ENCODE results near the gene SLC34A2.
"Not testable (repeated sequence)": the region's sequence is repeated elsewhere in the genome, so short reads cannot be mapped to it uniquely, and the experiment has no call there.

The SLC34A2 gene

DNA sequence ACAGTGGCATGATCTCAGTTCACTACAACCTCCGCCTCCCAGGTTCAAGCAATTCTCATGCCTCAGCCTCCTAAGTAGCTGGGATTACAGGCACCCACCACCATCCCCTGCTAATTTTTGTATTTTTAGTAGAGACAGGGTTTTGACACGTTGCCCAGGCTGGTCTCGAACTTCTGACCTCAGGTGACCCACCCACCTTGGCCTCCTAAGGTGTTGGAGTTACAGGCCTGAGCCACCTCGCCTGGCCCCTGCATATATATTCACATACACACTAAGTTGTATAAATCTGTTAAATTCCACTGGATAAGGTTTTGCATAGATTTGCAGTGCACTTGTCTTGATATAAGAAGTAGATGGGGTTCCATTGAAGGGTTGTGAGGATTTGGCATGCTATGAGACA, 5.8 kb downstream of the SLC34A2 start:
- DNase-seq (ENCODE audit: low spot score): not testable (repeated sequence)

DNA sequence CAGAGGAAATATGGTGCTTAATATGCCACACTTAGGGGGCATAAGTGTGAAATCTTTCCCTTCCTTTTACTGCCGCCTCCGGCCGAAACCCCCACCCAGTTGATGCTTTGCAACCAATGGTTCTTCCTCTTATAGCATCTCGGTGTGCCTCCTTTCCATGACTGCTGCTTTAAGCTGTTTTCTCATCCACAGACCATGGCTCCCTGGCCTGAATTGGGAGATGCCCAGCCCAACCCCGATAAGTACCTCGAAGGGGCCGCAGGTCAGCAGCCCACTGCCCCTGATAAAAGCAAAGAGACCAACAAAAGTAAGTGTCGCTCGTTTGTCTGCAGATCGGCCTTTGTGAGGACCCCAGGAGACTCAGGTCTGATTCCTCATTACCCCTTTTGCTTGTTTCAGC, 6.7 kb downstream of the SLC34A2 start:
- DNase-seq (ENCODE audit: low spot score): no peak

DNA sequence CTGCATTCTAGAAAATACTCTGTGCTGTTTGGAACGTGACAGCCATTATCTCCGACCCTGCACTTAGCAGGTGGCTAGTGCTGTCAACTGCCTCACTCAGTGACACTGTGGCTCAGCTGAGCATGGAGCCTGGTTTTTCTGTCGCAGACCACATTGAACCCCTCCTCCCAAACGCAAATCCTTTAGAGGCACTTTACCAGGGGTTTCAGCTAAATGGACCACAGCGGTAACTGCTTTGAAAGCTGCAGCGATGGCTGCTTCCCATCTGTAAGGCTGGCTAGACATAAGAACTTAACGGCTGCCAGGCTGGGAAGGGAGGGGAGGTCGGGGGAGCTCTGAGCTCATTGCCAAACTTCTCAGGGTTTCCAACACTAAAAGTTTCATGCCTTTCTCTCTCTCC, 8.1 kb downstream of the SLC34A2 start:
- DNase-seq (ENCODE audit: low spot score): no peak

DNA sequence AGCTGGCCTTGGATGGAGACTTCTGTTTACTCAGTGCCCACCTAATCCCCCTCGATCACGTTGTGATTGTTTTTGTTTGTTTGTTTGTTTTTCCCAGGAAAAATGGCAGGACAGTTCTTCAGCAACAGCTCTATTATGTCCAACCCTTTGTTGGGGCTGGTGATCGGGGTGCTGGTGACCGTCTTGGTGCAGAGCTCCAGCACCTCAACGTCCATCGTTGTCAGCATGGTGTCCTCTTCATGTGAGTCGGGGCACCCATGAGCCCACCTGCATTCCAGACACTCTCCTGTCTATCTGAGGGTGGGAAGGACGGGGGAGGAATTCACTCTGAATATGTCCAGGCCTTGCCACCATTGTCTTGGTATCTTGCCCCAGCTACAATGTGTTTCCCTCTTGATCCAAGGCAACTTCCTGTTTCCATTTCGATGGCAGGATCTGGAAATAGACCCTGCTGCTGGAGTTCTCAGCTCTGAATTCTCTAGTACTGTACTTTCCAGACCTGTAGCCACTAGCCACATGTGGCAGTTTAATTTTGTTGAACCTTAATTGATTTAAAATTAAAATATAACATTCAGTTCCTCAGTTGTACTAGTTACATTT, 10.5 kb downstream of the SLC34A2 start:
- DNase-seq (ENCODE audit: low spot score): no peak

DNA sequence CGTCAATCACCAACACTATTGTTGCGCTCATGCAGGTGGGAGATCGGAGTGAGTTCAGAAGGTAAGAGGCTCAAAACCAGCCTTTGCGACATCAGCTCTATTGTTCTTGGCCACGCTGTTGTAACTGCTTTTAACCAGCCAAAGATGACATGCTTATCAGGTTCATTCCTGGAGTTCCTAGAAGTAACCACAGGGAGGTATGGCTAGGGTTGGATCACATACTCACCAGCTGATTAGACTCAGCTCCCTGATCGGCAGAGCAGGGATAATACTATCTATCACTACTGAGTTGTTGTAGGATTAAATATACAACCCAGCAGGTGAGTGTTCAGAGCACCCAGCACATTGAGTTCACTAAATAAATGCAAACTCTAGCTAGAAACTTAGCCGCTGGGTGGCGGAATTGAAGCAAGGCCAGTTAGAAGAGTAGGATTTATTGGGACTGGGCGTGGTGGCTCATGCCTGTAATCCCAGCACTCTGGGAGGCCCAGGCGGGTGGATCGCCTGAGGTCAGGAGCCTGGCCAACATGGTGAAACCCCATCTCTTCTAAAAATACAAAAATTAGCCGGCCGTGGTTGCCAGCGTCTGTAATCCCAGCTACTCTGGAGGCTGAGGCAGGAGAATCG, 12.4 kb downstream of the SLC34A2 start:
- no peak for DNase-seq (ENCODE audit: low spot score)

DNA sequence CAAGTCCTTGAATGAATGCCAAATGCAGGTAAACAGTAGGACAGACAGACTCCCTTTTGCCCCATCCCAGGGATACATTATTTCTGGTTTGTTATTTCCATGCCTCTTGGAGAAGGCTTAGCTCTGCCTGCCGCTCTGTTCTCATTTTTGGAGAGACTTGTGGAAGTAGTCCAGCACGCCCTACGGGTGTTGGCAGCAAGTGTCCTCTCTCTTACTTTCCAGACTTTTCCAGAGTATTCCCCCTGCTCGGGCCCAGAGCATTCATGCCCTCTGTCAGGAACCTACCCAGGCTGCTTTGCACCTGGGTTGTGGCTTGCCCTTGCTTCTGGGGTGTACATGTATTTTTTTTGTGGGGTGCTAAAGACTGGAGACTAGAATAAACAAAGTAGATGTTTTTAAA, 15.3 kb downstream of the SLC34A2 start:
- no peak for DNase-seq (ENCODE audit: low spot score)

DNA sequence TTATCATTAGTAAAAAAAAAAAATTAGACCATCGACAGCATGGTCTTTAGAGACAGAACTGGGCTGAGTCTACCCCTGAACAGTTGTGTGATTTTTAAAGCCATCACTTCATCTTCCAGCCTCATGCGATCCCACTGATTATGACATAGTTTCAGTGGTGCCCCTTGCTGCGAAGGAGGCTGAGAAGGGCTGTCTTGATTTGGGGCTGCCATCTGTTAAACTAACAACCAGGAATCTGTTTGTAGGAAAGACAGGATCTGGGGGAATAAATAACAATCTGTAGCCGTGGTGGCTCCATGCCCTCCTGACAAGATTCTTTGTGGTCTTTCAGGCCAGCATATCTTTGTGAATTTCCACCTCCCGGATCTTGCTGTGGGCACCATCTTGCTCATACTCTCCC, 17.1 kb downstream of the SLC34A2 start:
- DNase-seq (ENCODE audit: low spot score): no peak

DNA sequence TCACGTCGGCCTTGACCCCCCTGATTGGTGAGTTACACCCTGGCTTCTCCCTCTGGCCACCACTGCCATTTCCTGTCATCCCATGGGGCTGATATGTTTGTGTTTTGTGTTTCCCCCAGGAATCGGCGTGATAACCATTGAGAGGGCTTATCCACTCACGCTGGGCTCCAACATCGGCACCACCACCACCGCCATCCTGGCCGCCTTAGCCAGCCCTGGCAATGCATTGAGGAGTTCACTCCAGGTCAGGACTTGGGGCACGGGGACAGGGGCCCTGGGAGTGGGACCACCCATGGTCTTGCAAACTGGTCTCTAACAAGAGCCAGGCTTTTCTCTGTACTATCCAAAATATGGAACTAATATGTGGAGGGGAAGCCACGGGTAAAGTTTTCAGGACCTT, 18.7 kb downstream of the SLC34A2 start:
- DNase-seq (ENCODE audit: low spot score): no peak

DNA sequence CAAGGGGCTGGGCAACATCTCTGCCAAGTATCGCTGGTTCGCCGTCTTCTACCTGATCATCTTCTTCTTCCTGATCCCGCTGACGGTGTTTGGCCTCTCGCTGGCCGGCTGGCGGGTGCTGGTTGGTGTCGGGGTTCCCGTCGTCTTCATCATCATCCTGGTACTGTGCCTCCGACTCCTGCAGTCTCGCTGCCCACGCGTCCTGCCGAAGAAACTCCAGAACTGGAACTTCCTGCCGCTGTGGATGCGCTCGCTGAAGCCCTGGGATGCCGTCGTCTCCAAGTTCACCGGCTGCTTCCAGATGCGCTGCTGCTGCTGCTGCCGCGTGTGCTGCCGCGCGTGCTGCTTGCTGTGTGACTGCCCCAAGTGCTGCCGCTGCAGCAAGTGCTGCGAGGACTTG, 20.6 kb downstream of the SLC34A2 start:
- no peak for DNase-seq (ENCODE audit: low spot score)

DNA sequence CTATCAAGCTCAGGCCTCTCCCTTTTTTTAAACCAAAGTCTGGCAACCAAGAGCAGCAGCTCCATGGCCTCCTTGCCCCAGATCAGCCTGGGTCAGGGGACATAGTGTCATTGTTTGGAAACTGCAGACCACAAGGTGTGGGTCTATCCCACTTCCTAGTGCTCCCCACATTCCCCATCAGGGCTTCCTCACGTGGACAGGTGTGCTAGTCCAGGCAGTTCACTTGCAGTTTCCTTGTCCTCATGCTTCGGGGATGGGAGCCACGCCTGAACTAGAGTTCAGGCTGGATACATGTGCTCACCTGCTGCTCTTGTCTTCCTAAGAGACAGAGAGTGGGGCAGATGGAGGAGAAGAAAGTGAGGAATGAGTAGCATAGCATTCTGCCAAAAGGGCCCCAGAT, 21.5 kb downstream of the SLC34A2 start:
- no peak for DNase-seq (ENCODE audit: low spot score)

DNA sequence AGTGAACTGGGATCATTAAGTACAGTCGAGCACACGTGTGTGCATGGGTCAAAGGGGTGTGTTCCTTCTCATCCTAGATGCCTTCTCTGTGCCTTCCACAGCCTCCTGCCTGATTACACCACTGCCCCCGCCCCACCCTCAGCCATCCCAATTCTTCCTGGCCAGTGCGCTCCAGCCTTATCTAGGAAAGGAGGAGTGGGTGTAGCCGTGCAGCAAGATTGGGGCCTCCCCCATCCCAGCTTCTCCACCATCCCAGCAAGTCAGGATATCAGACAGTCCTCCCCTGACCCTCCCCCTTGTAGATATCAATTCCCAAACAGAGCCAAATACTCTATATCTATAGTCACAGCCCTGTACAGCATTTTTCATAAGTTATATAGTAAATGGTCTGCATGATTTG, 22.3 kb downstream of the SLC34A2 start:
- no peak for DNase-seq (ENCODE audit: low spot score)

DNA sequence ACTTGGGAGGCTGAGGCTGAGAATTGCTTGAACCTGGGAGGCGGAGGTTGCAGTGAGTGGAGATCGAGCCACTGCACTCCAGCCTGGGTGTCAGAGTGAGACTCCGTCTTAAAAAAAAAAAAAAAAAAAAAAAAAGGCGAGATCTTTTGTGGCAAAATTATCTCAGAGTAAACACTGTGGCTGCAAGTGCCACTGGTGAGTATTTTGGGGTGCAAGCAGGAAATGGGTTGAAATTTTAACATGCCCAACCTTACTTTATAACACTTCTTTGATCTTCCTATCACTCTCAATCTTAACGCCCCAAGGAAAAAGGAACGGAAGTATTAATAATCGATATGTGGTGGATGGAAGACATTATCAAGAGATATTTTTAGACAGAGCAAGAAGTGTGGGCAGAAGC, 32.1 kb downstream of the SLC34A2 start:
- no peak for DNase-seq (ENCODE audit: low spot score)

DNA sequence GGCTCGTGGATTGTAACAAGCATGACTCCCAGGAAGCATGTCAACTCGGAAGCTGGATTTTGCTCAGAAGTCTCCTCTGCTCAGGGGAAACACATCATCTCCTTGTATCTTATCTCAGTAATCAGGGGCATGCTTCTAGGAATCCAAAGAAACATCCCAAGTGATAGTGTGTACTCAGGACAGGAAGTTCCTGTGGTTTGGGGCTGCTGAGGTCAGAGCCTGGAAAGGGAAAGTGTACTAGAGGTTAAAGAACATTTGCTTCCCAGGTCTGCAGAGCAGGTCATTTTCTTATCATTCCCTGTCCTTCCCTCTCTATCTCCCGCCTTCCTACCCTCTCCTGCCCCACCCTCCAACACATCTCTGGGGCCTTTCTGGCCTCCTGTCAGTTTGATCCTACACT, 38.8 kb downstream of the SLC34A2 start:
- DNase-seq (ENCODE audit: low spot score): no peak

DNA sequence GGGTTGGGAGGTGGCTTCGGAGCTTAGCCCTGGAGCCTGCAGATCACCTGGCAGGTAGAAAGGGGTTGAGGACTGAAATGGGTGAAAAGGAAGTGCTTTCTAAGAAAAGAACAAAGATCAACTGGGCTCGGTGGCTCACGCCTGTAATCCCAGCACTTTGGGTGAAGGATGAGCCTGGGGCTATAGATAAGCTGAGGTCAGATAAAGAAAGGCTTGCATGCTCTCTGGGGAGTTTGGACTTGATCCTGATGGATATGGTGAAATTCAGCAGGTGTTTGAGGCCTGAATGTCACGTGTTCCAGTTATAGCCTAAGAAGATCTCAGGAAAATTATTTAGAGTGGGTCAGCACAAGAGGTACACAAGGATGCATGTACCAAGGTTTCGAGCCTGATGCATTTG, 40.8 kb downstream of the SLC34A2 start:
- no peak for DNase-seq (ENCODE audit: low spot score)

DNA sequence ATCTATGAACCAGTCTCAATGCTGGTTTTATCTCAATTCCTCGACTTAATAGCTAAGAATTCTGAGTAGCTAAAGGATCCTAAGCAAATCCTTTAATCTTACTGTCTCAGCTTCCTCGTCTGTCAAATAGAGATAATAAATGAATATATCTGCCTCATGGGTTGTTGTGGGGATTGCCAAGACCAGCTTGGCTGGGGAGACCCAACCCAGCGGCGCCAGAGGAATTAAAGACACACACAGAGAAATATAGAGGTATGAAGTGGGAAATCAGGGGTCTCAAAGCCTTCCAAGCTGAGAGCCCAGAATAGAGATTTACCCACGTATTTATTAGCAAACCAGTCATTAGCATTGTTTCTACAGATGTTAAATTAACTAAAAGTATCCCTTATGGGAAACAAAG, 41.9 kb downstream of the SLC34A2 start:
- DNase-seq (ENCODE audit: low spot score): no peak

DNA sequence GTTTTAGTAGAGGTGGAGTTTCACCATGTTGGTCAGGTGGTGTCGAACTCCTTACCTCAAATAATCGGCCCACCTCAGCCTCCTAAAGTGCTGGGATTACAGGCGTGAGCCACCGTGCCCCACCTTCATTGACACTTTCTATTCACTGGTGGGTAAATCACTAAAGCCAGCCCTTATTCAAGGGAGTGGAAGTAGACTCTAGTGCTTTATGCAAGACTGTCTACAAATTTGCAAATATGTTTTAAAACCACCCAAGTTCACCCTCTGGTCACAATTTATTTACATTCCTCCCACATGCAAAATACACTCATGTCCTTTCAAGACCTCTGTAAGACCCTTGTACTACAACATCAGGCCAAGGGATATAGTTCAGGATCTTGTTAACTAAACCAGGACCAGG, 45.0 kb downstream of the SLC34A2 start:
- DNase-seq (ENCODE audit: low spot score): no peak

DNA sequence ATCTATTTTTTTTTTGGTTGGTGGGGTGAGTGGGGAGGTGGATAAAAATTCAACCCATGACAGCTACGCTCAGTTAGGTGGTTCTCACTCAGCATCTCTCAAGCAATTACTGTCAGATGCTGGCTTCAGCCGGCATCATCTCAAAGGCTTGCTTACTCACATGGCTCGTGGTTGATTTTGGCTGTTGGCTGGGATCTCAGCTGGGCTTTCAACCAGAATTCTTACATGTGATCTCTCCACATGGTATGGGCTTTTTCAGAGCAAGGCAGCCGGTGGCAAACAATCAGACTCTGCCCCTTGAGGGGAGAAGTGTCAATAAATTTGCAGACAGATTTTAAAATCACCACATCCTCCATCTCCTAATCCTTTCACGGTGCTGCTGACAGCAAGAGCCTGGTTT, 47.2 kb downstream of the SLC34A2 start:
- DNase-seq (ENCODE audit: low spot score): no peak

DNA sequence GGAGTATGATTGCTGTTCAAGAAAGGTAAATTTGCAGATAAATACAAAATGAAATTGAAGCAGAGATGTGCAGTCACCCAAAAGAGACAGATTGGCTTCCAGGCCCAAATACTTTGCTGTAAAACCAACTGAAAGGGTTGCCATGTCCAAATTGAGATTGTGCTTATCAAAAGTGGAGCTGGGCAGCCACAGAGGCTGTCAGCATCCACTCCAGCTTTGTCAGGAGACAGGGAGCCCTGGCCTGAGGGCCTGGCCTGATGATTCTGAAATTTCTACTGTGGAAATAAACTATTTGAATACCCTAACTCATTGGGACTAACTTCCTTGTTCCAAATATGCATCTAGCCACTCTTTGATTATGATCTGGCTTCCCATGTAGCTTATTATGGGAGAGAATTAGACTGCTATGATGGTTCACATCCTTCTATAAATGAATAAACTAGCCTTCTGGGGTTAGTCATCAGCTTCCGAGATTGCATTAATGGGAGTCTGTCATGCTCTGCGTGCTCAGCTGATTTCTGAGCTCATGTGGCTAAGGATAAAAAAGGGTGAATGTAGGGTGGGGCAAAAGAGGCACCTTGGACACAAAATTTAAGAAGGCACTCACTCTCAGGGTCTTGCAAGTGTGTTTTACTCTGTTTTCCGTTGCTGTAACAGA, 48.2 kb downstream of the SLC34A2 start:
- no peak for DNase-seq (ENCODE audit: low spot score)

DNA sequence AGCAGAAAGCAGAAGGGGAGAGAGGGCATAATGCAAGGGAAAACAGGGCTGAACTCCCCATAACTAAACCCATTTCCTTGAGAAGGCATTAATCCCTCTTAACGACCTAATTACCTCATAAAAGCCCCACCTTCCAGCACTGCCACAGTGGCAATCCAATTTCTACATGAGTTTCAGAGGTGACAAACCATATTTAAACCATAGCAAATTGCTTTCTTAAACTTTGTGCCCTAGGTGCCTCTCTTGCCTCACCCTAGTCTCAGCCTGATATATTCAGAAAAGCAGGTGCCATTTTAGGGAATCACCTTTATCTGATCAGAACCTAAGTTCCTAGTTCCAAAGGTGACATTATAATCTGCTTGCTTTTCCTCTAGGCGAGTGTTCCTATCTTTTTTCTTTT, 48.9 kb downstream of the SLC34A2 start:
- no peak for DNase-seq (ENCODE audit: low spot score)

DNA sequence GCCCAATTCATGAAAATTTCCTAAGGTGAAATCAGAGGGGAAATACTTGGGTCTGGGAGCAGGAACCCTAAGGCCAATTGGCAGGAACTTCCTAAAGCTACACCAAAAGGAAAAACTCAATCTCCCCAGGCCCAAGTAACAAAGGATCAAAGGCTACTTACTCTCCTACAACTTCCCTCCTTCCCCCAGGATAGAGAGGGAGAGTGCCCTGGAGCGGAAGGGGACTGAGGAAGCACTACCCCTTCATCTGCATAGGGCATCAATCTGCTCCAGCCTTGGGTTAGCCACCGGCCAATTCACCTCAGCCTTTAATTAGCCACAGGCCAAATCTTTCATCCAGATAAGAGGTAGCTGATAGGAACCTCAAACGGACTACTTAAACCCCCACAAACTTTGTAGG, 55.0 kb downstream of the SLC34A2 start:
- DNase-seq (ENCODE audit: low spot score): no peak

DNA sequence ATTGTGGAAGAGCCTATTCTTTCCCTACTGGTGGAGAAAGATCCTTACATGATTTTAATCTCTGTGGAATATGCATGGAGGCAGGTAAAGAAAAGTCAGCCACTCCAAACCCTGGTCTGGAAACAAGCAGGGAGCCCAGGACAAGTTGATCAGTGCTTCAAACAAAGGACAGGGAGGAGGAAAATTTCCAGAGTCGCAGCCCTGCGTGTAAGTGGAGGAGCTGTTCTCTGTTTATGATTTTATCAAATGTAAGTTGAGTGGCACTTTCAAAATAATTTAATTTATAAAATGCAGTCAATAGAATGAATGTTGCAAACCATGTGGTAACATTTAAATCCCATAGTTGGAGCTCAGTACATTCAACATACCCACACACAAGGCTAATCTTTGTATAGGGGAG, 57.0 kb downstream of the SLC34A2 start:
- no peak for DNase-seq (ENCODE audit: low spot score)

DNA sequence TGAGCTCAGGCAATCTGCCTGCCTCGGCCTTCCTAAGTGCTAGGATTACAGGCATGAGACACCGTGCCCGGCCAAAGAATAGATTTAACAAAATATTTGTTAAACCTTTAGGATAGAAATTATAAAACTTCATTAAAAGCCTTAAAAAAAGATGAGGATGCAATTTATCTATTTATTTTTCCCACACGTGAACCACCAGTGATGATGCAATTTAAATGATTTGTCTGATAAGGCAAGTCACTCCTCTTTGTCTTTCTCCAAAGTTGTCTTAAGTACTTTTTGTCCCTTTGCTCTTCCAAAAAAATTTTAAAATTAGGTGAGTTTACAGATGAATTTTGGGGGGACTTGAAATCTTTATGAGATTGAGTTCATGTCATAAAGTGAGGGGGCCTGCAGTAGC, 58.2 kb downstream of the SLC34A2 start:
- DNase-seq (ENCODE audit: low spot score): no peak

DNA sequence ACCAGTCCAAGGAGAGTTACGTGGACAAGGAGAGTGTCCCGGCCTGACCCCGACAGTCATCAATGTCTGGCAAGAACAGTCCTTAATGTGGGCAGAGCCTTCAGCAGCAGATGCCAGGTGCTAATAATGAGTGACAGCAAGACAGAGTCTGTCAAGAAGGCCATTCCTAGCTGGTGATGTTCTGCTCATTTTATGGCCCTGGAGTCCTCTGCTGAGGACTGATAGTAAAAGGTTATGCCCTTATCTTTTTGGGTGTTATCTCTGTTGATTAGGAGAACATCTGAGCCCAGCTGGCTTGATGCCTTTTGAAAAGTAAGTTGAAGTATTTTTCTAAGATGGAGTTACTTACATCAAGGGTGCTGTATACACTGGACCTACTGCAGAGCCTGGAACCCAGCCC, 67.3 kb downstream of the SLC34A2 start:
- no peak for DNase-seq (ENCODE audit: low spot score)

DNA sequence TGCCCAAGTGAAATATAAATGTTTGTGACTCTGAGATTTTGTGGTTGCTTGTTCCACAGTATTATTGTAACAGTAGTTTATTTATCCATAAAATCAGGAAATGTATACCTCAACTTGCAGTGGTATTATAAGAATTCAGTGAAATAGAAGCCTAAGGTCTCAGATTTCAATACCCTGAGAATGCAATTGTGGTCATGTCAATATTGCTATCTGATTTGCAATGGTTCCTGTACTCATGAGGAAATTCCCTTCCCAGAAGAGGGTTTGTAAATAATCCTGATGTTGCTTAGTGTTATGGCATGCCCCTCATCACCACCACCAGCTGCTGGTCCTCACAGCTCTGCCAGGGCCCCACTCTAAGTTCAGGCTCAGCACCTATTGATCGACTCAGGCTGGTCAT, 67.8 kb downstream of the SLC34A2 start:
- DNase-seq (ENCODE audit: low spot score): no peak

Data from iPS-NIHi11 (cell line).